HUES6 (cell line): ENCODE measurements around the gene C22orf39.

Source experiments
- H3K27ac ChIP-seq: 2 replicates; pipeline ENCODE4 v1.7.0; 2013; ENCODE audit warnings: low read depth, mild to moderate bottlenecking, low read length, inconsistent platforms
- H3K27me3 ChIP-seq: 2 replicates; pipeline ENCODE4 v1.6.1; 2013; ENCODE audit warnings: low read length; ENCODE audit not compliant: control insufficient read depth, insufficient read depth
- H3K36me3 ChIP-seq: 2 replicates; pipeline ENCODE4 v1.6.1; 2013; ENCODE audit warnings: low read length; ENCODE audit not compliant: control insufficient read depth, insufficient read depth
- H3K4me1 ChIP-seq: 2 replicates; pipeline ENCODE4 v1.6.1; 2013; ENCODE audit warnings: low read length; ENCODE audit not compliant: control insufficient read depth, insufficient read depth
- H3K4me3 ChIP-seq: 2 replicates; pipeline ENCODE4 v1.5.1; 2013; ENCODE audit warnings: low read depth, low read length
- H3K9ac ChIP-seq: one replicate; pipeline ENCODE4 v1.6.1; 2013; ENCODE audit warnings: mild to moderate bottlenecking, low read length
- H3K9me3 ChIP-seq: 2 replicates; pipeline ENCODE4 v1.6.1; 2013; ENCODE audit warnings: low read depth, low read length; ENCODE audit not compliant: control insufficient read depth, insufficient read depth

Gene C22orf39

GRCh38 chr22:19472233-19472632, 24.7 kb upstream of the C22orf39 start:
- Histone ChIP-seq H3K9ac (no peak overlapping the region), H3K9me3 (no peaks in the 10 kb centered on the region), H3K27ac (no peak overlapping the region), H3K36me3 (peaks cover 82% of the 10 kb centered on the region), H3K27me3 (no peaks in the 10 kb centered on the region), H3K4me1 (no peaks in the 10 kb centered on the region), H3K4me3 (no peak overlapping the region)

DNA sequence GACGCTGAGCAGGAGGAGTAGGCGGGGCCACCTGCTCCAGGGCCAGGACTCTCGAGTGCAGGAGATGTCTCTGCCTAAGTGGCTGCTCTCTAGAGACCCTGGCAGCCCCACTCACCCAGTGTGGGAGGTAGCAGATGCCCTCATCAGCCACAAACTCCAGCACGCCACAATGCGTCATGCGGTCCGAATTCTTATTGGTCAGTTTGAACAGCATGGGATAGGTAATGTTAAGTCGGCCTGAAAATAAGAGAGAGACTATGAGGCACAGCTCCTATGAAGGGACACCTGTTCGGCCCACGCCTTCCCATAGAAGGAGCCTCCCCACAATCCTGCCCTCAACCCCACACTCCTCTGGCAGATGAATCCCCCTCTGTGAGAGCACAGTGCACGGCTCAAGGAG, 24.1 kb upstream of the C22orf39 start:
- no peaks in the 10 kb centered on the region for H3K4me1 ChIP-seq
- no peak overlapping the region for H3K27ac ChIP-seq
- H3K36me3 ChIP-seq = peaks cover 89% of the 10 kb centered on the region

GRCh38 chr22:19470010-19470409, 22.5 kb upstream of the C22orf39 start:
- Histone ChIP-seq H3K9ac (no peak overlapping the region), H3K27ac (no peak overlapping the region), H3K4me1 (no peaks in the 10 kb centered on the region), H3K9me3 (no peaks in the 10 kb centered on the region), H3K4me3 (no peak overlapping the region), H3K27me3 (no peaks in the 10 kb centered on the region), H3K36me3 (peaks cover 94% of the 10 kb centered on the region)

More for the DNA sequence above, 24.1 kb upstream of the C22orf39 start:
- no peaks in the 10 kb centered on the region for H3K27me3 ChIP-seq
- no peak overlapping the region for H3K9ac ChIP-seq
- H3K4me3 ChIP-seq = no peak overlapping the region
- H3K9me3 ChIP-seq = no peaks in the 10 kb centered on the region

DNA sequence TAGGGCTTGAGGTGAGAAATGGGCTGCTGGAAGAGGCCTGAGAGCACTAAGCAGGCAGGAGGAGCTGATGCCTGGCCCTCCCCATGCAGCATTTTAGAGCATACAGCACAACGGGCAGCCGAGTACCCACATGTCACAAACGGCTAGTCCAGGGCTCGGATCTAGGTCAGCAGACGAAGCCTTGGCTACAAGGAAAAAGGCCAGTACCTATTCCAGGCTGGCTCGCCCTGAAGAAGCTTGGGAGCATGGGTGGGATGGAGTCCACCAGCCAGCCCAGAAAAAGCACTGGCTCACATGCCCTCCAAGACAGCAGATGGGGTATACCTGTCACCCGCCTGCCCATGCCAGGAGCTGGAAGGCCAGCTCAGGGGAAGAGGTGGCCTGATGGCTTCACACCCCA, 21.9 kb upstream of the C22orf39 start:
- no peak overlapping the region for H3K4me3 ChIP-seq
- H3K4me1 ChIP-seq = no peaks in the 10 kb centered on the region
- no peak overlapping the region for H3K9ac ChIP-seq
- H3K36me3 ChIP-seq = peaks cover 96% of the 10 kb centered on the region
- no peaks in the 10 kb centered on the region for H3K27me3 ChIP-seq
- H3K9me3 ChIP-seq = no peaks in the 10 kb centered on the region
- H3K27ac ChIP-seq = no peak overlapping the region

- Histone ChIP-seq H3K27me3 (no peaks in the 10 kb centered on the region), H3K4me1 (no peaks in the 10 kb centered on the region), H3K27ac (no peak overlapping the region), H3K9ac (no peak overlapping the region), H3K9me3 (no peaks in the 10 kb centered on the region), H3K36me3 (peaks cover 98% of the 10 kb centered on the region), H3K4me3 (no peak overlapping the region)
Measured at GRCh38 chr22:19467912-19468311, 20.4 kb upstream of the C22orf39 start.

DNA sequence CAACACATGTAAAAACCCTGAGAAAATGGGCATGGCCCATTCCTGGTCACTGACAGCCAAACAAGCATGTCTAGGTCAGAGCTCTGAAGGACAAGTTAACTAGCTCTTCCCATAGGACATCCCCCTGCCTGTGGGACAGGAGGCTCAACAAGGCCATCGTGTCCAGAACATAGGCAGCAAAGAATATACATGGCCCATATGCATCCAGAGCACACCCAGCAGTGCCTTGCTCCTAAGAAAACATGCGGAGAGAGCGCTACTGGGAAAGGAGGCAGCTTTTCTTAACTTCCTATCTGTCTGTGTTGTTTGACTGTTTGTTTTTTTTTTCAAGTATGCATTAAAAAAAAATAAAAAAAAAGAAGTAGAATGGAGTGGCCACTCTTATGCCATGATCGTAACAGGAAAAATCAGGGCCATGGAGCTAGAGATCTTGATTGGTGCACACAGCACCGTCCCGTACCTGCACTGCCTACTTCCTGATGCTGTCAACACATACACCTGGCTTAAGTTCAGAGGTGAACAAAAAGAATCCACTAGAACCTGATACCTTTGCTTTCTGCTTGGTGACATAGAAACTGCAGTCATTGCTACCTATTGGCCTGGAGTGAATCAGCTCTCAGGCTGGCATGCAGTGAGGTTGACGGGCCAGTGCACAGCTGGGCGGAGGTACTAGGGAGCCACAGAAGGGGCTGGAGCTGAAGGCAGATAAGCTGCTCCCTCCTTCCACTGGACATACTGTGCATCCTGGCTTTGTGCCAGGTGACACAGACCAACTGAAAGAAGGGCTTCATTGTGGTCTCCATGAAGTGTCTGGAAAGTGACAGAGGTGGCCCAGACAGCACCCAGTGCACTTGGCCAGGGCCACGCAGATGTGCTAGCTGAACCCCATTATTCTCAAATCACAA, 19.6 kb upstream of the C22orf39 start:
- no peaks in the 10 kb centered on the region for H3K4me1 ChIP-seq
- no peak overlapping the region for H3K9ac ChIP-seq
- peaks cover 97% of the 10 kb centered on the region for H3K36me3 ChIP-seq
- no peaks in the 10 kb centered on the region for H3K27me3 ChIP-seq
- H3K27ac ChIP-seq = no peak overlapping the region
- H3K4me3 ChIP-seq = no peak overlapping the region
- H3K9me3 ChIP-seq = no peaks in the 10 kb centered on the region

DNA sequence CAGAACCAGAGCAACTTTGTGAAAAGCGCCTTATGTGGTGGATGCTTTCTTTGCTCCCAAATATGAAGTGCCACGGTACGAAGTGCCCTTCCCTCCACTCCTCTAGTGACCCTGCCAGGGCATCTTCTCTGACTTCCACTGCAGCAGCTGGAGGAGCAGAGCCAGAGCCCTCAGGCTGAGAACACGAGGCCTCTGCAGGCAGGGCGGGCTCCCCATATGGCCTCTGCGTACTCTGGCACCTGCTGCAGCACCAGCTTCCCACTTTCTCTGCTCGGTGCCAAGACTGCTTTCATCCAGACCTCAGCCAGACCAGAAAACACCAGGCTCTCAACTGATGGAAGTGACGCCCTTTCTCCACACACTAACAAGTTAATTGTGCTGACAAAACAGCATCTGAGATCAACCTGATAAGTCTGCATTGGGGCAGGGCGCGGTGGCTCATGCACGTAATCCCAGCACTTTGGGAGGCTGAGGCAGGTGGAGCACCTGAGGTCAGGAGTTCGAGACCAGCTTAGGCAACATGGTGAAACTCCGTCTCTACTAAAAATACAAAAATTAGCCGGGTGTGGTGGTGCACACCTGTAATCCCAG, 18.7 kb upstream of the C22orf39 start:
- Histone ChIP-seq H3K4me1 (no peaks in the 10 kb centered on the region), H3K9me3 (no peaks in the 10 kb centered on the region), H3K27me3 (no peaks in the 10 kb centered on the region), H3K36me3 (peaks cover 92% of the 10 kb centered on the region), H3K27ac (no peak overlapping the region), H3K4me3 (no peak overlapping the region), H3K9ac (no peak overlapping the region)

- Histone ChIP-seq H3K36me3 (peaks cover 92% of the 10 kb centered on the region), H3K27me3 (no peaks in the 10 kb centered on the region), H3K4me3 (no peak overlapping the region), H3K9me3 (no peaks in the 10 kb centered on the region), H3K27ac (no peak overlapping the region), H3K4me1 (no peaks in the 10 kb centered on the region), H3K9ac (no peak overlapping the region)
Measured at GRCh38 chr22:19464975-19465374, 17.5 kb upstream of the C22orf39 start.

- Histone ChIP-seq H3K4me1 (no peaks in the 10 kb centered on the region), H3K9ac (no peak overlapping the region), H3K9me3 (no peaks in the 10 kb centered on the region), H3K27me3 (no peaks in the 10 kb centered on the region), H3K36me3 (peaks cover 88% of the 10 kb centered on the region), H3K4me3 (no peak overlapping the region), H3K27ac (no peak overlapping the region)
Measured at GRCh38 chr22:19464546-19464945, 17.0 kb upstream of the C22orf39 start.

- Histone ChIP-seq H3K27me3 (no peaks in the 10 kb centered on the region), H3K9ac (no peak overlapping the region), H3K9me3 (no peaks in the 10 kb centered on the region), H3K4me3 (no peak overlapping the region), H3K4me1 (no peaks in the 10 kb centered on the region), H3K36me3 (peaks cover 85% of the 10 kb centered on the region), H3K27ac (no peak overlapping the region)
Measured at GRCh38 chr22:19463491-19464469, 16.3 kb upstream of the C22orf39 start.
